Measurements from ENCODE around the gene MARCKS.

The MARCKS gene

GRCh38 chr6:113888493-113888892 is 31.3 kb downstream of the MARCKS start:
- no peaks in the 10 kb centered on the region for H3K27me3 ChIP-seq (ENCODE audit: control insufficient read depth, low read length)
- no peaks in the 10 kb centered on the region for H3F3A ChIP-seq (ENCODE audit: control insufficient read depth, insufficient read depth)
- no peaks in the 10 kb centered on the region for H3K79me2 ChIP-seq (ENCODE audit: control insufficient read depth, low read length)
- H3K9me2 ChIP-seq (replicated peaks; ENCODE audit: control insufficient read depth, low read length) = no peaks in the 10 kb centered on the region
- H4K20me1 ChIP-seq (ENCODE audit: control insufficient read depth, insufficient read depth, low read depth, low read length) = no peaks in the 10 kb centered on the region
- no peaks in the 10 kb centered on the region for H3K9me3 ChIP-seq (ENCODE audit: control insufficient read depth, insufficient read depth, low read length)
- H3K27ac ChIP-seq (ENCODE audit: low read depth, low read length) = no peak overlapping the region
- no peaks in the 10 kb centered on the region for H3K36me3 ChIP-seq (ENCODE audit: control insufficient read depth, low read length)
- H3K4me2 ChIP-seq (ENCODE audit: low read length) = no peak overlapping the region
- H3K4me1 ChIP-seq (ENCODE audit: control insufficient read depth, low read length) = no peaks in the 10 kb centered on the region
- no peak overlapping the region for H3K4me3 ChIP-seq (ENCODE audit: low read length)
- no peak for TF ChIP-seq CTCF (IDR thresholded peaks at IDR 0.05; ENCODE audit: low read depth, low read length, poor library complexity, severe bottlenecking)
- TF ChIP-seq EZH2phosphoT487 (IDR thresholded peaks at IDR 0.05; ENCODE audit: borderline replicate concordance, low read length) = no peak

GRCh38 chr6:113888956-113889630 is 31.9 kb downstream of the MARCKS start:
- H3K4me2 ChIP-seq (ENCODE audit: low read length) = no peak overlapping the region
- no peaks in the 10 kb centered on the region for H3K4me1 ChIP-seq (ENCODE audit: control insufficient read depth, low read length)
- no peak overlapping the region for H3K4me3 ChIP-seq (ENCODE audit: low read length)
- no peak overlapping the region for H3K27ac ChIP-seq (ENCODE audit: low read depth, low read length)
- no peaks in the 10 kb centered on the region for H3K9me3 ChIP-seq (ENCODE audit: control insufficient read depth, insufficient read depth, low read length)
- no peaks in the 10 kb centered on the region for H3K79me2 ChIP-seq (ENCODE audit: control insufficient read depth, low read length)
- no peaks in the 10 kb centered on the region for H3K9me2 ChIP-seq (replicated peaks; ENCODE audit: control insufficient read depth, low read length)
- H3K36me3 ChIP-seq (ENCODE audit: control insufficient read depth, low read length) = no peaks in the 10 kb centered on the region
- H4K20me1 ChIP-seq (ENCODE audit: control insufficient read depth, insufficient read depth, low read depth, low read length) = no peaks in the 10 kb centered on the region
- H3F3A ChIP-seq (ENCODE audit: control insufficient read depth, insufficient read depth) = no peaks in the 10 kb centered on the region
- TF ChIP-seq EZH2phosphoT487 (IDR thresholded peaks at IDR 0.05; ENCODE audit: borderline replicate concordance, low read length) = no peak
- no peak for TF ChIP-seq CTCF (IDR thresholded peaks at IDR 0.05; ENCODE audit: low read depth, low read length, poor library complexity, severe bottlenecking)
- no peaks in the 10 kb centered on the region for H3K27me3 ChIP-seq (ENCODE audit: control insufficient read depth, low read length)

GRCh38 chr6:113893451-113893850 is 36.3 kb downstream of the MARCKS start:
- no peaks in the 10 kb centered on the region for H3K27me3 ChIP-seq (ENCODE audit: control insufficient read depth, low read length)
- H3F3A ChIP-seq (ENCODE audit: control insufficient read depth, insufficient read depth) = no peaks in the 10 kb centered on the region
- no peaks in the 10 kb centered on the region for H3K36me3 ChIP-seq (ENCODE audit: control insufficient read depth, low read length)
- H4K20me1 ChIP-seq (ENCODE audit: control insufficient read depth, insufficient read depth, low read depth, low read length) = no peaks in the 10 kb centered on the region
- no peaks in the 10 kb centered on the region for H3K9me3 ChIP-seq (ENCODE audit: control insufficient read depth, insufficient read depth, low read length)
- TF ChIP-seq CTCF (IDR thresholded peaks at IDR 0.05; ENCODE audit: low read depth, low read length, poor library complexity, severe bottlenecking) (no peak), EZH2phosphoT487 (IDR thresholded peaks at IDR 0.05; ENCODE audit: borderline replicate concordance, low read length) (no peak)
- H3K4me1 ChIP-seq (ENCODE audit: control insufficient read depth, low read length) = no peaks in the 10 kb centered on the region
- H3K79me2 ChIP-seq (ENCODE audit: control insufficient read depth, low read length) = no peaks in the 10 kb centered on the region
- no peak overlapping the region for H3K27ac ChIP-seq (ENCODE audit: low read depth, low read length)
- no peak overlapping the region for H3K4me3 ChIP-seq (ENCODE audit: low read length)
- no peaks in the 10 kb centered on the region for H3K9me2 ChIP-seq (replicated peaks; ENCODE audit: control insufficient read depth, low read length)
- H3K4me2 ChIP-seq (ENCODE audit: low read length) = no peak overlapping the region

Measured in DOHH2 (cell line).